Endodermal cell (in vitro differentiated cells): ENCODE data around the gene MLLT1. TPM values are rescaled to one million over a fixed set of nuclear protein-coding genes. Genes with fewer than 3 reads are reported as not detected.
A peak's percentile ranks its signal among the peaks of the same experiment; 100 is the strongest.

Experiments used
- DNase-seq: peaks from one replicate; pipeline ENCODE4 v3.0.0-alpha.2; 2017
- H3K27ac ChIP-seq: 2 replicates; pipeline ENCODE4 v1.5.1; 2013; ENCODE audit warnings: mild to moderate bottlenecking, low read depth, low read length, moderate library complexity
- H3K27me3 ChIP-seq: 2 replicates; pipeline ENCODE4 v1.6.1; 2013; ENCODE audit warnings: mild to moderate bottlenecking, low read length, moderate library complexity; ENCODE audit not compliant: insufficient read depth, control insufficient read depth, poor library complexity, severe bottlenecking
- H3K36me3 ChIP-seq: 2 replicates; pipeline ENCODE4 v1.7.0; 2013; ENCODE audit warnings: mild to moderate bottlenecking, low read length, moderate library complexity; ENCODE audit not compliant: control insufficient read depth, insufficient read depth
- H3K4me1 ChIP-seq: one replicate; pipeline ENCODE4 v1.7.0; 2013; ENCODE audit warnings: low read length; ENCODE audit not compliant: control insufficient read depth, insufficient read depth
- H3K4me3 ChIP-seq: 2 replicates; pipeline ENCODE4 v1.5.1; 2013; ENCODE audit warnings: mild to moderate bottlenecking, low read length, moderate library complexity
- H3K9ac ChIP-seq: 2 replicates; pipeline ENCODE4 v1.6.1; 2013; ENCODE audit warnings: mild to moderate bottlenecking, low read length, moderate library complexity; ENCODE audit not compliant: poor library complexity, severe bottlenecking; ENCODE audit errors: extremely low read depth
- H3K9me3 ChIP-seq: 2 replicates; pipeline ENCODE4 v1.6.1; 2013; ENCODE audit warnings: mild to moderate bottlenecking, low read length, moderate library complexity; ENCODE audit not compliant: control insufficient read depth
- H3K27ac Mint-ChIP-seq: 2 replicates; pipeline ENCODE4 v1.8.0; 2020; ENCODE audit warnings: mixed read lengths
- H3K27me3 Mint-ChIP-seq: 2 replicates; pipeline ENCODE4 v1.8.0; 2021; ENCODE audit warnings: mild to moderate bottlenecking, mixed read lengths; ENCODE audit not compliant: insufficient read depth
- H3K36me3 Mint-ChIP-seq: 2 replicates; pipeline ENCODE4 v1.8.0; 2020; ENCODE audit warnings: low read depth, mixed read lengths
- H3K4me1 Mint-ChIP-seq: 2 replicates; pipeline ENCODE4 v1.8.0; 2020; ENCODE audit warnings: mixed read lengths
- H3K4me3 Mint-ChIP-seq: 2 replicates; pipeline ENCODE4 v1.8.0; 2020; ENCODE audit warnings: mild to moderate bottlenecking, moderate library complexity, mixed read lengths
- H3K9me3 Mint-ChIP-seq: 2 replicates; pipeline ENCODE4 v1.8.0; 2020; ENCODE audit warnings: mild to moderate bottlenecking, mixed read lengths
- WGBS, 2 experiments: methylation state at CpG; one replicate each; pipeline versions ENCODE4 v1.1.5 to v1.1.7; 2013; ENCODE audit warnings: missing lambda C conversion rate in 2 of 2, mixed read lengths in 1 of 2; ENCODE audit not compliant: insufficient coverage in 1 of 2, insufficient read length in 1 of 2; 5-methylcytosine and 5-hydroxymethylcytosine counted together
- long read RNA-seq, 4 experiments: library from polyadenylated mRNA in 2 of 4; library from RNA in 1 of 4; library from capped mRNA in 1 of 4; stranded (forward) in 3 of 4; unstranded in 1 of 4; transcript quantifications; one replicate each; pipeline ENCODE4 v2.0.0, GENCODE V29; 2020 to 2021; ENCODE audit warnings: inconsistent platforms in 1 of 4
- polyA plus RNA-seq, 2 experiments: library from polyadenylated mRNA; stranded (reverse); fragments of 50-300 nt; gene quantifications; one replicate each; pipeline ENCODE4 v1.2.3, GENCODE V29; 2013
- total RNA-seq, 2 donors: library from RNA; stranded (reverse); fragmentation: NEBNext Ultra II Directional in 1 of 2; extraction: Animal tissue kit (Norgen Biotek cat#: 25700) in 1 of 2; gene quantifications; 2 replicates in 1 of 2; 3 replicates in 1 of 2; pipeline ENCODE4 v1.2.1, GENCODE V29; 2021
- TF ChIP-seq, protein P1 (sequence below): fragments of 200-600 bp; sonication (generic); conservative IDR thresholded peaks from 2 replicates; pipeline ENCODE4 v1.5.0; 2021; ENCODE audit warnings: antibody characterized with exemption, mild to moderate bottlenecking

Gene MLLT1, protein sequence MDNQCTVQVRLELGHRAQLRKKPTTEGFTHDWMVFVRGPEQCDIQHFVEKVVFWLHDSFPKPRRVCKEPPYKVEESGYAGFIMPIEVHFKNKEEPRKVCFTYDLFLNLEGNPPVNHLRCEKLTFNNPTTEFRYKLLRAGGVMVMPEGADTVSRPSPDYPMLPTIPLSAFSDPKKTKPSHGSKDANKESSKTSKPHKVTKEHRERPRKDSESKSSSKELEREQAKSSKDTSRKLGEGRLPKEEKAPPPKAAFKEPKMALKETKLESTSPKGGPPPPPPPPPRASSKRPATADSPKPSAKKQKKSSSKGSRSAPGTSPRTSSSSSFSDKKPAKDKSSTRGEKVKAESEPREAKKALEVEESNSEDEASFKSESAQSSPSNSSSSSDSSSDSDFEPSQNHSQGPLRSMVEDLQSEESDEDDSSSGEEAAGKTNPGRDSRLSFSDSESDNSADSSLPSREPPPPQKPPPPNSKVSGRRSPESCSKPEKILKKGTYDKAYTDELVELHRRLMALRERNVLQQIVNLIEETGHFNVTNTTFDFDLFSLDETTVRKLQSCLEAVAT
- total RNA-seq: 10 to 100 TPM; 50.1 to 51.8 TPM
- polyA plus RNA-seq (2013, experiment 1 of 2): 57.3 TPM
- polyA plus RNA-seq (2013, experiment 2 of 2): 47.7 TPM
- long read RNA-seq, experiment 1, partial matches to known transcripts: 1 of 15 reads
- long read RNA-seq, experiment 1, other reads (novel, unspliced or antisense): 14 of 15 reads
- long read RNA-seq, experiment 2, full-length matches to known transcripts: 16 of 34 reads
- long read RNA-seq, experiment 2, partial matches to known transcripts: 3 of 34 reads
- long read RNA-seq, experiment 2, other reads (novel, unspliced or antisense): 15 of 34 reads
- long read RNA-seq, experiment 3, partial matches to known transcripts: 7 of 39 reads
- long read RNA-seq, experiment 3, other reads (novel, unspliced or antisense): 31 of 39 reads
- long read RNA-seq, experiment 4: 0 reads

GRCh38 chr19:6279931-6280591 is at the start of gene MLLT1:
TSS of gene MLLT1 (minus strand) at chr19:6279975. CDS start at chr19:6279784, 191 bp downstream.
- H3K9me3 ChIP-seq: peaks cover 6% of the 10 kb centered on the region
- H3K9ac ChIP-seq: peak within 1 kb of the TSS; percentile 69
- H3K36me3 ChIP-seq: peaks cover 9% of the 10 kb centered on the region
- peaks cover 10% of the 10 kb centered on the region for H3K36me3 Mint-ChIP-seq
- H3K4me1 Mint-ChIP-seq: peaks cover 37% of the 10 kb centered on the region
- TF ChIP-seq, protein P1, sequence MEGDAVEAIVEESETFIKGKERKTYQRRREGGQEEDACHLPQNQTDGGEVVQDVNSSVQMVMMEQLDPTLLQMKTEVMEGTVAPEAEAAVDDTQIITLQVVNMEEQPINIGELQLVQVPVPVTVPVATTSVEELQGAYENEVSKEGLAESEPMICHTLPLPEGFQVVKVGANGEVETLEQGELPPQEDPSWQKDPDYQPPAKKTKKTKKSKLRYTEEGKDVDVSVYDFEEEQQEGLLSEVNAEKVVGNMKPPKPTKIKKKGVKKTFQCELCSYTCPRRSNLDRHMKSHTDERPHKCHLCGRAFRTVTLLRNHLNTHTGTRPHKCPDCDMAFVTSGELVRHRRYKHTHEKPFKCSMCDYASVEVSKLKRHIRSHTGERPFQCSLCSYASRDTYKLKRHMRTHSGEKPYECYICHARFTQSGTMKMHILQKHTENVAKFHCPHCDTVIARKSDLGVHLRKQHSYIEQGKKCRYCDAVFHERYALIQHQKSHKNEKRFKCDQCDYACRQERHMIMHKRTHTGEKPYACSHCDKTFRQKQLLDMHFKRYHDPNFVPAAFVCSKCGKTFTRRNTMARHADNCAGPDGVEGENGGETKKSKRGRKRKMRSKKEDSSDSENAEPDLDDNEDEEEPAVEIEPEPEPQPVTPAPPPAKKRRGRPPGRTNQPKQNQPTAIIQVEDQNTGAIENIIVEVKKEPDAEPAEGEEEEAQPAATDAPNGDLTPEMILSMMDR: peak; percentile 87
- peak; percentile 99 for DNase-seq
- 8 to 40% methylated on average over 8 to 61 of the region's 66 CpGs for WGBS, 2 experiments
- H3K27ac Mint-ChIP-seq: peak within 1 kb of the TSS; percentile 83
- peaks cover 10% of the 10 kb centered on the region for H3K27me3 Mint-ChIP-seq
- H3K4me3 ChIP-seq: peak within 1 kb of the TSS; percentile 92
- peak within 1 kb of the TSS; percentile 91 for H3K4me3 Mint-ChIP-seq
- H3K27me3 ChIP-seq: no peaks in the 10 kb centered on the region
- H3K27ac ChIP-seq: no peak within 1 kb of the TSS
- peaks cover 21% of the 10 kb centered on the region for H3K4me1 ChIP-seq
- H3K9me3 Mint-ChIP-seq: peaks cover 31% of the 10 kb centered on the region

- H3K27me3 ChIP-seq: no peaks in the 10 kb centered on the region
- H3K4me3 Mint-ChIP-seq: no peak overlapping the region
- no peak overlapping the region for H3K4me3 ChIP-seq
- no peaks in the 10 kb centered on the region for H3K4me1 Mint-ChIP-seq
- no peaks in the 10 kb centered on the region for H3K36me3 Mint-ChIP-seq
- TF ChIP-seq, protein P1: no peak
- WGBS, 2 experiments: 90 to 92% methylated on average over 4 to 5 of the region's 5 CpGs
- H3K9ac ChIP-seq: no peak overlapping the region
- peaks cover 11% of the 10 kb centered on the region for H3K27me3 Mint-ChIP-seq
- H3K27ac Mint-ChIP-seq: no peak overlapping the region
- H3K36me3 ChIP-seq: no peaks in the 10 kb centered on the region
- no peak for DNase-seq
- no peaks in the 10 kb centered on the region for H3K9me3 ChIP-seq
- no peaks in the 10 kb centered on the region for H3K4me1 ChIP-seq
- no peak overlapping the region for H3K27ac ChIP-seq
- H3K9me3 Mint-ChIP-seq: peaks cover 12% of the 10 kb centered on the region
These were observed 47.0 kb upstream of the MLLT1 start for GRCh38 chr19:6326815-6327214.

DNA sequence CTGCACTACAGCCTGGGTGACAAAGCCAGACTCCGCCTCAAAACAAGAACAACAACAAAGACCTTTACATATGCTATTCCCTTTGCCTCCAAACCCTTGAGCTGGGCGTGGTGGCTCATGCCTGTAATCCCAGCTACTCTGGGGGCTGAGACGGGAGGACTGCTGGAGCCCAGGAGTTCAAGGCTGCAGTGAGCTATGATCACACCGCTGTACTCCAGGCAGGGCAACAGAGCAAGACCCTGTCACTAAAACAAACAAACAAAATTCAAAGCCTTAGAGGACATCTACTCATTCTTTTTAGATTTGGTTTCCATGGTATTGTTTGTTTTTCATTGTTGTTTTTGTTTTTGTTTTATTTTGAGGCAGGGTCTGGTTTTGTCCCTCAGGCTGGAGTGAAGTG is 45.8 kb upstream of the MLLT1 start:
- peaks cover 14% of the 10 kb centered on the region for H3K9me3 Mint-ChIP-seq
- peaks cover 11% of the 10 kb centered on the region for H3K27me3 Mint-ChIP-seq
- H3K36me3 Mint-ChIP-seq: no peaks in the 10 kb centered on the region
- Histone ChIP-seq H3K36me3 (no peaks in the 10 kb centered on the region), H3K27ac (no peak overlapping the region), H3K27me3 (no peaks in the 10 kb centered on the region), H3K9me3 (no peaks in the 10 kb centered on the region), H3K4me1 (no peaks in the 10 kb centered on the region), H3K9ac (no peak overlapping the region), H3K4me3 (no peak overlapping the region)
- H3K4me1 Mint-ChIP-seq: no peaks in the 10 kb centered on the region
- 67 to 79% methylated on average over 1 to 4 of the region's 4 CpGs for WGBS, 2 experiments
- H3K4me3 Mint-ChIP-seq: no peak overlapping the region
- TF ChIP-seq, protein P1: no peak
- H3K27ac Mint-ChIP-seq: no peak overlapping the region
- DNase-seq: no peak
